Skin epidermis (tissue), 12 donors: Measurements from ENCODE around the gene SCYGR5.
A peak's percentile ranks its signal among the peaks of the same experiment; 100 is the strongest.
"Not testable (repeated sequence)": the region's sequence is repeated elsewhere in the genome, so short reads cannot be mapped to it uniquely, and the experiment has no call there.

Experiments
- H3K27ac ChIP-seq, 21 experiments: fragments of 200-600 bp; sonication (generic) in 11 of 21; one replicate each; pipeline ENCODE4 v1.5.0; 2020; ENCODE audit warnings: mild to moderate bottlenecking in 3 of 21, inconsistent platforms in 2 of 21, moderate library complexity in 2 of 21
- H3K4me3 ChIP-seq, 7 experiments: fragments of 200-600 bp; sonication (generic) in 2 of 7; one replicate each; pipeline ENCODE4 v1.5.0; 2020; ENCODE audit warnings: inconsistent platforms in 2 of 7, mild to moderate bottlenecking in 2 of 7, moderate library complexity in 1 of 7

Gene SCYGR5

GRCh38 chr2:227666631-227667170 is at the start of gene SCYGR5:
Gene SCYGR5, plus strand, starts transcription at chr2:227666804. Its CDS starts 0 bp downstream, at chr2:227666804.
- H3K27ac ChIP-seq, H3K4me3 ChIP-seq: not testable (repeated sequence)

GRCh38 chr2:227617316-227618230 is 49.0 kb upstream of the SCYGR5 start, which contains the start of gene SCYGR4:
Gene SCYGR4, plus strand, starts transcription at chr2:227617498. Its CDS starts 0 bp downstream, at chr2:227617498.
- peak within 1 kb of the TSS in 1 of 21 experiments; percentile 17 for H3K27ac ChIP-seq
- no peak within 1 kb of the TSS for H3K4me3 ChIP-seq

DNA sequence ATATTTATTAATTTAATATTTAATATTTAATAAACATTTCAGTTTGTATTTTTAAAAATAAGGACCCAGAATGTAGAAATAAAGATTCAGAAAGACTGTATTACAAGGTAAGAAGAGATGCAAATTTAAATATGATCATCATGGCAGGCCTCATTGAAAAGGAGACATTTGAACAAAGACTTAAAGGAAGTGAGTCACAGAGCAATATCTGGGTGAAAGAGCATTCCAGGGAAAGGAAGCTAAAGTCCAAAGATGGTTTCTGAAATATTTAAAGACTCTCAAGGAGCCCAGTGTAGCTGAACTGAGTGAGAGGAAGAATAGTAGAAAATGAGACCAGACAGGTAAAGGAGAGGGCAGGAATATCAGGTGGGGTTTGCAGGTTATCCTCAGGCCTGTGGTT is 43.4 kb upstream of the SCYGR5 start:
- Histone ChIP-seq H3K4me3 (no peak overlapping the region), H3K27ac (no peak overlapping the region)

GRCh38 chr2:227625420-227625819 is 41.2 kb upstream of the SCYGR5 start:
- no peak overlapping the region for H3K4me3 ChIP-seq
- no peak overlapping the region for H3K27ac ChIP-seq

- Histone ChIP-seq H3K4me3 (no peak overlapping the region), H3K27ac (no peak overlapping the region)
Measured at GRCh38 chr2:227626580-227627151, 39.9 kb upstream of the SCYGR5 start.

DNA sequence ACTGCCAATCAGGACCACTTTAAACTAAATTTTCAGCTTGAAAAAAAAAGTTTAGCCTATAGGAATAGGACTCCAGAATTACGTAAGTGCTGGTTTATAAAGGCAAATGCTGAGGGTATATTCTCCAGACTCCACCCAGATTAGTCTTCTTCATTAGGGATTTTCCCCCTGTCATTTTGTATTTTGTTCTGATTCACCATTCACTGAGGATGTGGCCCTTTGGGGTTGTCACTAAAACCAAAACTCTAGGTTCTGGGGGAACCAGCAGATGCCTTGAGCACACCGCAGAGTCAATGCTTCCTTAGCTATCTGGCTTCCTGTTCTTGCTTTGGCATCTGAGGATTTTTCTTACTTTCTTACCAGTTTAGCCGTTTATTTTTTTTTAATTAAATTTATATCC is 38.8 kb upstream of the SCYGR5 start:
- Histone ChIP-seq H3K27ac (no peak overlapping the region), H3K4me3 (no peak overlapping the region)

- no peak overlapping the region for H3K4me3 ChIP-seq
- no peak overlapping the region for H3K27ac ChIP-seq
Measured at GRCh38 chr2:227629435-227629834, 37.2 kb upstream of the SCYGR5 start.

- no peak overlapping the region for H3K4me3 ChIP-seq
- no peak overlapping the region for H3K27ac ChIP-seq
Measured at GRCh38 chr2:227630322-227630721, 36.3 kb upstream of the SCYGR5 start.

DNA sequence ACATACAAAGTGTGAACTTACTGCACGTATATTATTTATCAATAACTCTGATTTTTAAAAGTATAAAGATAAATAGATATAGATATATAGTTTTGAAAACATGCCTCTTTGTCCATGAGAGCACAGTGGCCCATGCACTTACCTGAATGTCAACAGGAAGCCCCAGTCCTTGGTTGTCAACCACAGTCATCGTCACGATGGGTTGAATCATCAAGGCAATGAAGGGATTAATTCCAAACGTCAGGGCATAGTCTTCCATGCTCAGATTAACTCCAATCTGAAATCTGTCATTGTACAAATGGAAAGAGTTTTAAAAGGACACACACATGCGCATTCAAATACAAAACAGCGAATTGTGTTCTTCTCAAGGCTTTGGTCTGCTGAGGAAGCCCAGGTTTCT is 33.8 kb upstream of the SCYGR5 start:
- Histone ChIP-seq H3K27ac (no peak overlapping the region), H3K4me3 (no peak overlapping the region)

DNA sequence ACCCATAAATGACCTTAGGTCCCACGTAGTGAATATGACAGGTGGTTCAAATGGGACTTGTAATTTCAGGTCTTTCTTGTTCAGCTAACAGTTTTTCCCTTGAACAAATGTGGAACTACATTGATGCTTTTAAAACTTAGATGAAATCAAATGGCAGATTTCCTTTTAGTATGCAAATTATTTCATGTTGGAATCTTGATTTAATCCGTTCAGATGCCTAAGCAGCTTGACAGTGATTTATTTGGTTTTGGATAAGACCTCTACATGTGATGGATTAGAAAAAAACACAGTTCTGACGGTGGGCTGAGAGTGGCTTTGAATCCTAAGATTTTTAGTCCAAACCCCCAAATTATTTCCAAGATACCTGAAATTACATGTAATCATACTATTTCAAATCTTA is 32.4 kb upstream of the SCYGR5 start:
- Histone ChIP-seq H3K4me3 (no peak overlapping the region), H3K27ac (no peak overlapping the region)

DNA sequence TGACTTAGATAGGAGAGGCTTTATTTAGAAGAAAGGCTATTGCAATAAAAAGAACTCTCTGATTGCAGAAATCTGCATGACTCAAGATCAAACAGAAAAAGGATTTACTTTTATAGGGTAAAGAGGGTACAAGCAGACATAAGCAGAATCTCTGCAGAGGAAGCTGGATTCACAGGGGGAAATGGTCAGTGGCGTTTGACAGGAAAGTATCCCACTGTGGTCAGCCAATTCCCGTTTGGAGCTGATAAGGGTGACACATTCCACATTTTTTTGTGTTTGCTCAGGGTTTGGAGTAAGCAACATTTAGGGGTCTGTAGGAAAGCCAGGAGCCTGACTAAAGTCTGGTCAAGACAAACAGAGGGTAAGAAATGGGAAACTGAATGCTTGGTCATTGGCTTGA is 23.9 kb upstream of the SCYGR5 start:
- Histone ChIP-seq H3K27ac (no peak overlapping the region), H3K4me3 (no peak overlapping the region)

GRCh38 chr2:227643990-227644551 is 22.5 kb upstream of the SCYGR5 start:
- no peak overlapping the region for H3K4me3 ChIP-seq
- no peak overlapping the region for H3K27ac ChIP-seq

DNA sequence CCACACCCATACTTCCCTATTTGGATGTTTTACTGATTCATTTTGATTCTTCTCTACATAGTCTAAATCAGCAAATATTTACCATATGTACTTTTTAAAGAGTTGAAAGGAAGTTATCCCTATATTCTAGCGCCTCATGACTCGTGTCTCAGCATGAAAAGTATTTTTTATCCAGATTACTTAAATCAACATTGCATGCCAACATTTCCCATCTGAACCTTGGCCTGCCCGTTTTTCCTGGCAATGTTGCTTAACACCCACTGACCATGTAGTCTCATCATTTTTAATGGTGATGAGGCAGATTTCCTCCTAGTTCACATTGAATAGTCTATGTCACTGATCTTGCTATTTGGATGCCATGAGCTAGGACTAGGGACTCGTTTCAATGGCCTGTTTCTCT is 13.2 kb upstream of the SCYGR5 start:
- Histone ChIP-seq H3K4me3 (no peak overlapping the region), H3K27ac (no peak overlapping the region)

DNA sequence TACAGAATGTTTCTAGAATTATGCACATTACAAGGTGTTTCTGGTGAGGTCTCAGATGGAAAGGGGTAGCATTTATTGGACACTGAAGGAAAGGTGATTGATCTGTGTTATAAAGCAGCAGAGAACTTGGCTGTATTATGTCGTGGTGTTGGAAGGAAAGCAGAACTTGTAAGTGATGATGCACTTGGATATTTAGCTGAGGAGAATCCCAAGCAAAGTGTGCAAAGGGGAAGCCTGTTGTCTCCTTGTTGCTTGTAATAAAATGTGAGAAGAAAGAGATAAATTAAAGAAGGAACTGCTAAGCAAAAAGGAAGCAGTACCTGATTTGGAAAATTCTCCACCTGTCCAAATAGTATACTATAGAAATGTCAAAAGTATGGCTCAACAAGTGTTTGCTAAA is 12.2 kb upstream of the SCYGR5 start:
- no peak overlapping the region for H3K27ac ChIP-seq
- H3K4me3 ChIP-seq: no peak overlapping the region

- H3K4me3 ChIP-seq: no peak overlapping the region
- H3K27ac ChIP-seq: no peak overlapping the region
Measured at GRCh38 chr2:227655454-227655853, 11.2 kb upstream of the SCYGR5 start.

- Histone ChIP-seq H3K27ac (no peak overlapping the region), H3K4me3 (no peak overlapping the region)
Measured at GRCh38 chr2:227657199-227657845, 9.3 kb upstream of the SCYGR5 start.

- no peak overlapping the region for H3K4me3 ChIP-seq
- no peak overlapping the region for H3K27ac ChIP-seq
Measured at GRCh38 chr2:227661025-227661649, 5.5 kb upstream of the SCYGR5 start.

- Histone ChIP-seq H3K27ac (no peak overlapping the region), H3K4me3 (no peak overlapping the region)
Measured at GRCh38 chr2:227661827-227662226, 4.8 kb upstream of the SCYGR5 start.

- H3K27ac ChIP-seq: no peak overlapping the region
- H3K4me3 ChIP-seq: no peak overlapping the region
Measured at GRCh38 chr2:227665189-227665940, 1.2 kb upstream of the SCYGR5 start.
